22Rv1 (cell line): Measurements from ENCODE around the gene BCL2L11.

Experiments
- H3K27ac ChIP-seq: fragments of 450-650 bp; 2 replicates; pipeline ENCODE4 v1.5.1; 2017
- CTCF ChIP-seq: fragments of 450-650 bp; IDR thresholded peaks from 2 replicates; pipeline ENCODE4 v1.5.1; 2017; ENCODE audit warnings: mild to moderate bottlenecking
- ZFX ChIP-seq: fragments of 450-650 bp; IDR thresholded peaks from 2 replicates; pipeline ENCODE4 v1.6.1; 2017; ENCODE audit warnings: antibody characterized with exemption, borderline replicate concordance

The BCL2L11 gene

GRCh38 chr2:111186121-111186715 lies 65.5 kb downstream of the BCL2L11 start:
- TF ChIP-seq CTCF (no peak), ZFX (no peak)

GRCh38 chr2:111186933-111187332 lies 66.2 kb downstream of the BCL2L11 start:
- no peak overlapping the region for H3K27ac ChIP-seq
- no peak for TF ChIP-seq ZFX
- no peak for TF ChIP-seq CTCF

More at GRCh38 chr2:111186121-111186715, 65.5 kb downstream of the BCL2L11 start:
- H3K27ac ChIP-seq = no peak overlapping the region

GRCh38 chr2:111188681-111189080 lies 68.0 kb downstream of the BCL2L11 start:
- no peak overlapping the region for H3K27ac ChIP-seq
- TF ChIP-seq CTCF = no peak
- TF ChIP-seq ZFX = no peak

GRCh38 chr2:111189106-111189505 lies 68.4 kb downstream of the BCL2L11 start:
- H3K27ac ChIP-seq = no peak overlapping the region
- no peak for TF ChIP-seq CTCF
- TF ChIP-seq ZFX = no peak

GRCh38 chr2:111190816-111191540 lies 70.3 kb downstream of the BCL2L11 start:
- TF ChIP-seq CTCF (no peak), ZFX (no peak)
- no peak overlapping the region for H3K27ac ChIP-seq

- H3K27ac ChIP-seq = no peak overlapping the region
- TF ChIP-seq ZFX = no peak
- TF ChIP-seq CTCF = no peak
These were observed 71.2 kb downstream of the BCL2L11 start for GRCh38 chr2:111191877-111192276.

GRCh38 chr2:111192776-111193368 lies 72.2 kb downstream of the BCL2L11 start:
- no peak for TF ChIP-seq CTCF
- TF ChIP-seq ZFX = no peak
- H3K27ac ChIP-seq = no peak overlapping the region
